ENCODE measurements around the gene ACSM3.

Gene ACSM3

DNA sequence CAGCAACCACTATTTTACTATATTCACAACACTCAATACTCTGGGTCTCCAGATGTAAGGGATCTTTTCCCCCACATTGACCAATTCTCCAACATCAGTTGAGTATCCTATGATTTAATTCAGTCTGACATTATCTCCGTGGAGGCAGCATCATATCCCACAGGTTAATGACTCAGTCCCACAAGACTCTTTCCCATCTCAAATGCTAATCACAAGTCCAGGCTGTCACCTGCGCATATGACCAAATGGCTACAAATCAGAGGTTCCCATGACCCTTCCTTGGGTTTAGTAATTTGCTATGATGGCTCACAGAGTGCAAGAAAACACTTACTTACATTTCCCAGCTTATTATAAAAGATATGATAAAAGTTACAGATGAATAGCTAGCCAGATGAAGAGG lies 18.7 kb downstream of the ACSM3 start:
- no peaks in the 10 kb centered on the region for H3K9me3 ChIP-seq (ENCODE audit: insufficient read depth, low read length)
- H4K20me1 ChIP-seq (ENCODE audit: low read depth, low read length), result no peaks in the 10 kb centered on the region
- TF ChIP-seq, protein P1, sequence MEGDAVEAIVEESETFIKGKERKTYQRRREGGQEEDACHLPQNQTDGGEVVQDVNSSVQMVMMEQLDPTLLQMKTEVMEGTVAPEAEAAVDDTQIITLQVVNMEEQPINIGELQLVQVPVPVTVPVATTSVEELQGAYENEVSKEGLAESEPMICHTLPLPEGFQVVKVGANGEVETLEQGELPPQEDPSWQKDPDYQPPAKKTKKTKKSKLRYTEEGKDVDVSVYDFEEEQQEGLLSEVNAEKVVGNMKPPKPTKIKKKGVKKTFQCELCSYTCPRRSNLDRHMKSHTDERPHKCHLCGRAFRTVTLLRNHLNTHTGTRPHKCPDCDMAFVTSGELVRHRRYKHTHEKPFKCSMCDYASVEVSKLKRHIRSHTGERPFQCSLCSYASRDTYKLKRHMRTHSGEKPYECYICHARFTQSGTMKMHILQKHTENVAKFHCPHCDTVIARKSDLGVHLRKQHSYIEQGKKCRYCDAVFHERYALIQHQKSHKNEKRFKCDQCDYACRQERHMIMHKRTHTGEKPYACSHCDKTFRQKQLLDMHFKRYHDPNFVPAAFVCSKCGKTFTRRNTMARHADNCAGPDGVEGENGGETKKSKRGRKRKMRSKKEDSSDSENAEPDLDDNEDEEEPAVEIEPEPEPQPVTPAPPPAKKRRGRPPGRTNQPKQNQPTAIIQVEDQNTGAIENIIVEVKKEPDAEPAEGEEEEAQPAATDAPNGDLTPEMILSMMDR (IDR thresholded peaks at IDR 0.05; ENCODE audit: insufficient read depth, low read length, poor library complexity, severe bottlenecking), result no peak
- no peak for TF ChIP-seq EZH2phosphoT487 (conservative IDR thresholded peaks at IDR 0.05; ENCODE audit: low read length)
- no peak overlapping the region for H3K9ac ChIP-seq (ENCODE audit: low read length)
- H3K27ac ChIP-seq (ENCODE audit: low read depth, low read length), result no peak overlapping the region
- H3K4me3 ChIP-seq (ENCODE audit: insufficient read depth, low read length, poor library complexity, severe bottlenecking), result no peak overlapping the region
- H3K9me2 ChIP-seq (replicated peaks; ENCODE audit: insufficient read depth, low read length), result no peaks in the 10 kb centered on the region
- no peaks in the 10 kb centered on the region; the same call in 1 of the 2 replicates for H3K36me3 ChIP-seq (ENCODE audit: low read length)
- no peaks in the 10 kb centered on the region for H3K79me2 ChIP-seq (ENCODE audit: insufficient read depth, low read length)
- no peak overlapping the region for H3K4me2 ChIP-seq (ENCODE audit: low read depth, low read length, poor library complexity, severe bottlenecking)
- no peaks in the 10 kb centered on the region for H3F3A ChIP-seq (ENCODE audit: insufficient read depth)
- H3K27me3 ChIP-seq (ENCODE audit: low read length), result no peaks in the 10 kb centered on the region
- no peak overlapping the region for H2AFZ ChIP-seq (ENCODE audit: low read depth, low read length, severe bottlenecking)

GRCh38 chr16:20784204-20784603 lies 20.4 kb downstream of the ACSM3 start:
- no peak for TF ChIP-seq EZH2phosphoT487 (conservative IDR thresholded peaks at IDR 0.05; ENCODE audit: low read length)
- TF ChIP-seq, protein P1 (IDR thresholded peaks at IDR 0.05; ENCODE audit: insufficient read depth, low read length, poor library complexity, severe bottlenecking), result no peak
- Histone ChIP-seq H3K4me3 (ENCODE audit: insufficient read depth, low read length, poor library complexity, severe bottlenecking) (no peak overlapping the region), H3K27ac (ENCODE audit: low read depth, low read length) (no peak overlapping the region)

GRCh38 chr16:20789130-20789529 lies 25.3 kb downstream of the ACSM3 start:
- Histone ChIP-seq H3K4me2 (ENCODE audit: low read depth, low read length, poor library complexity, severe bottlenecking) (no peak overlapping the region), H3K79me2 (ENCODE audit: insufficient read depth, low read length) (no peaks in the 10 kb centered on the region), H3K27me3 (ENCODE audit: low read length) (no peaks in the 10 kb centered on the region), H4K20me1 (ENCODE audit: low read depth, low read length) (no peaks in the 10 kb centered on the region), H2AFZ (ENCODE audit: low read depth, low read length, severe bottlenecking) (no peak overlapping the region), H3K4me3 (ENCODE audit: insufficient read depth, low read length, poor library complexity, severe bottlenecking) (no peak overlapping the region), H3K9me3 (ENCODE audit: insufficient read depth, low read length) (no peaks in the 10 kb centered on the region), H3K9me2 (replicated peaks; ENCODE audit: insufficient read depth, low read length) (no peaks in the 10 kb centered on the region), H3K36me3 (ENCODE audit: low read length) (no peaks in the 10 kb centered on the region; the same call in 1 of the 2 replicates), H3K9ac (ENCODE audit: low read length) (no peak overlapping the region), H3K27ac (ENCODE audit: low read depth, low read length) (no peak overlapping the region), H3F3A (ENCODE audit: insufficient read depth) (no peaks in the 10 kb centered on the region)
- TF ChIP-seq, protein P1 (IDR thresholded peaks at IDR 0.05; ENCODE audit: insufficient read depth, low read length, poor library complexity, severe bottlenecking), result no peak
- TF ChIP-seq EZH2phosphoT487 (conservative IDR thresholded peaks at IDR 0.05; ENCODE audit: low read length), result no peak

More at GRCh38 chr16:20784204-20784603, 20.4 kb downstream of the ACSM3 start:
- Histone ChIP-seq H3K36me3 (ENCODE audit: low read length) (no peaks in the 10 kb centered on the region; the same call in 1 of the 2 replicates), H3K4me2 (ENCODE audit: low read depth, low read length, poor library complexity, severe bottlenecking) (no peak overlapping the region), H3K9me2 (replicated peaks; ENCODE audit: insufficient read depth, low read length) (no peaks in the 10 kb centered on the region), H3F3A (ENCODE audit: insufficient read depth) (no peaks in the 10 kb centered on the region), H4K20me1 (ENCODE audit: low read depth, low read length) (no peaks in the 10 kb centered on the region), H3K27me3 (ENCODE audit: low read length) (no peaks in the 10 kb centered on the region), H3K9me3 (ENCODE audit: insufficient read depth, low read length) (no peaks in the 10 kb centered on the region), H2AFZ (ENCODE audit: low read depth, low read length, severe bottlenecking) (no peak overlapping the region), H3K9ac (ENCODE audit: low read length) (no peak overlapping the region), H3K79me2 (ENCODE audit: insufficient read depth, low read length) (no peaks in the 10 kb centered on the region)
